NB4 (cell line): ENCODE measurements around the gene ANKAR.

Source experiments
- POLR2A ChIP-seq: IDR thresholded peaks from 2 replicates; pipeline ENCODE4 v1.6.1; 2011; ENCODE audit warnings: mild to moderate bottlenecking; ENCODE audit not compliant: insufficient read length; ENCODE audit errors: extremely low read depth
- TF ChIP-seq, protein P1 (sequence below): IDR thresholded peaks from one replicate; pipeline ENCODE4 v1.5.1; 2012; ENCODE audit warnings: low read depth, low read length

DNA sequence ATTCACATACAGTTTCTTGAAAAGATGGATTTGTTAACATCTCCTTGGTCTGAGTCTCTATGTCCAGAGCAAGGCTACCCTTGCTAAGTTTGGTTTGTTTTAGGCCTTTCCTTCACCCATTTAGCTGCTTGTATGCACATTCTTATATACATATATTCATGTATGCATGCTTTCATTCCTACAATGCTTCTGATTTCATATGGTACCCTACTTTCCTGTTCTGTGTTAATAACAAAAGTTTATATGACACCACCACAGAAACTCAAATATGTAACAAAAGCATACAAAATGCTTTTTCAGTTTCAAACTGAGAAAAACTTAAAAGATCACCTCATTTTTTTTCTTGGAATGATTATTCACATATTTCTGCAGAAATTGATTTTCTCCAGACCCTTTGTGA lies 48.7 kb downstream of the ANKAR start:
- TF ChIP-seq, protein P1, sequence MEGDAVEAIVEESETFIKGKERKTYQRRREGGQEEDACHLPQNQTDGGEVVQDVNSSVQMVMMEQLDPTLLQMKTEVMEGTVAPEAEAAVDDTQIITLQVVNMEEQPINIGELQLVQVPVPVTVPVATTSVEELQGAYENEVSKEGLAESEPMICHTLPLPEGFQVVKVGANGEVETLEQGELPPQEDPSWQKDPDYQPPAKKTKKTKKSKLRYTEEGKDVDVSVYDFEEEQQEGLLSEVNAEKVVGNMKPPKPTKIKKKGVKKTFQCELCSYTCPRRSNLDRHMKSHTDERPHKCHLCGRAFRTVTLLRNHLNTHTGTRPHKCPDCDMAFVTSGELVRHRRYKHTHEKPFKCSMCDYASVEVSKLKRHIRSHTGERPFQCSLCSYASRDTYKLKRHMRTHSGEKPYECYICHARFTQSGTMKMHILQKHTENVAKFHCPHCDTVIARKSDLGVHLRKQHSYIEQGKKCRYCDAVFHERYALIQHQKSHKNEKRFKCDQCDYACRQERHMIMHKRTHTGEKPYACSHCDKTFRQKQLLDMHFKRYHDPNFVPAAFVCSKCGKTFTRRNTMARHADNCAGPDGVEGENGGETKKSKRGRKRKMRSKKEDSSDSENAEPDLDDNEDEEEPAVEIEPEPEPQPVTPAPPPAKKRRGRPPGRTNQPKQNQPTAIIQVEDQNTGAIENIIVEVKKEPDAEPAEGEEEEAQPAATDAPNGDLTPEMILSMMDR: no peak
- TF ChIP-seq POLR2A: no peak
